Measurements from ENCODE around the gene FAM200A. TPM values are rescaled to one million over a fixed set of nuclear protein-coding genes. Genes with fewer than 3 reads are reported as not detected.

Gene FAM200A
- polyA plus RNA-seq, 6 donors from 2014 or later, result 3.5 to 6.4 (median 5.3) TPM

Other genes with a start within 250 kb of the FAM200A start
- gene ARPC1A, start 226.2 kb downstream of the FAM200A start, polyA plus RNA-seq (ENCODE audit: low read depth in 6 of 6), result 100 to 1,000 TPM in 2 of 6 donors, 10 to 100 TPM in 4; 49.5 to 109 (median 91.8) TPM
- 100 to 1,000 TPM; 434 to 595 (median 483) TPM for gene ARPC1B, start 177.4 kb downstream of the FAM200A start, polyA plus RNA-seq (ENCODE audit: low read depth in 6 of 6)
- gene PDAP1, start 143.5 kb downstream of the FAM200A start, polyA plus RNA-seq (ENCODE audit: low read depth in 6 of 6), result 10 to 100 TPM; 23.3 to 28.5 (median 25.7) TPM
- 100 to 1,000 TPM; 129 to 201 (median 182) TPM for gene BUD31, start 143.1 kb downstream of the FAM200A start, polyA plus RNA-seq (ENCODE audit: low read depth in 6 of 6)
- gene PTCD1, start 113.3 kb downstream of the FAM200A start, polyA plus RNA-seq (ENCODE audit: low read depth in 6 of 6), result 1 to 10 TPM; 2.3 to 6.3 (median 3.5) TPM
- gene CPSF4, start 113.2 kb downstream of the FAM200A start, polyA plus RNA-seq (ENCODE audit: low read depth in 6 of 6), result 10 to 100 TPM; 21.5 to 51.4 (median 24.5) TPM
- gene ATP5MF, start 85.9 kb downstream of the FAM200A start, polyA plus RNA-seq (ENCODE audit: low read depth in 6 of 6), result 100 to 1,000 TPM; 341 to 412 (median 366) TPM
- 1 to 10 TPM; 6.3 to 9.4 (median 7.0) TPM for gene ZNF789, start 79.2 kb downstream of the FAM200A start, polyA plus RNA-seq (ENCODE audit: low read depth in 6 of 6)
- gene ZNF394, start 51.8 kb downstream of the FAM200A start, polyA plus RNA-seq (ENCODE audit: low read depth in 6 of 6), result 10 to 100 TPM; 47.3 to 71.6 (median 64.5) TPM
- gene ZKSCAN5, start 47.5 kb downstream of the FAM200A start, polyA plus RNA-seq (ENCODE audit: low read depth in 6 of 6), result 1 to 10 TPM; 2.8 to 8.1 (median 4.2) TPM
- 10 to 100 TPM; 55.4 to 90.0 (median 68.5) TPM for gene ZNF655, start 6.5 kb upstream of the FAM200A start, polyA plus RNA-seq (ENCODE audit: low read depth in 6 of 6)
- 1 to 10 TPM in 5 of 6 donors, not detected in 1; 1.1 to 2.7 (median 1.3) TPM for gene TMEM225B, start 46.2 kb upstream of the FAM200A start, polyA plus RNA-seq (ENCODE audit: low read depth in 6 of 6)
- 10 to 100 TPM in 5 of 6 donors, 1 to 10 TPM in 1; 8.8 to 19.0 (median 12.1) TPM for gene ZSCAN25, start 64.8 kb upstream of the FAM200A start, polyA plus RNA-seq (ENCODE audit: low read depth in 6 of 6)
- under 1 TPM in 2 of 6 donors, not detected in 4; 0.40 to 0.52 TPM for gene CYP3A5, start 127.9 kb upstream of the FAM200A start, polyA plus RNA-seq (ENCODE audit: low read depth in 6 of 6)
- not detected for gene CYP3A7, start 183.1 kb upstream of the FAM200A start, polyA plus RNA-seq (ENCODE audit: low read depth in 6 of 6)
- not detected for gene CYP3A4, start 232.1 kb upstream of the FAM200A start, polyA plus RNA-seq (ENCODE audit: low read depth in 6 of 6)

Measured in naive B cell (primary cell).